ENCODE measurements around the gene AWAT1.

Gene AWAT1

DNA sequence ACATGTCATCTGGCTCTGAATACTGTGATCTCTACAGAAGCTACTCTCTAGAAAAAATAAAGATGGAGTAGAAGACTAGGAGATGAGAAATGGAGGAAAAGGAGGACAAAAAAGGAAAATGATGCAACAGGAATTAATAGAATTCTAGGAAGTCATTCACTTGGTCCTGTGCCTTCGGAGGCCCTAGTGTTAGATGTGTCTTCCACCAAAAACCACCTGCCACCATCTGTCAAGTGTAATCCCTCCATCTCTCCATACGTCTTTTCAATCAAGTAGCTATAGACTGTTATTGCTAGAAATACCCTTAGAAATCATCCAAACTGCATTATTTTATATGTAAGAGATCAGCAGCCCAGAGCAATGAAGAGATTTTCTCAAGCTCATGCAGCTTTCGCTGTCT lies 44.6 kb downstream of the AWAT1 start:
- no peak for TF ChIP-seq JUND (IDR thresholded peaks at IDR 0.05; ENCODE audit: low read depth)
- in situ Hi-C loops (cut with HindIII; ENCODE audit: low pct_unique_long_range_greater_than_20kb, low sequenced_read_pairs) = no loop called here
- no peak for DNase-seq (ENCODE audit: low read depth in 1 of 2, low spot score in 1 of 2)

DNA sequence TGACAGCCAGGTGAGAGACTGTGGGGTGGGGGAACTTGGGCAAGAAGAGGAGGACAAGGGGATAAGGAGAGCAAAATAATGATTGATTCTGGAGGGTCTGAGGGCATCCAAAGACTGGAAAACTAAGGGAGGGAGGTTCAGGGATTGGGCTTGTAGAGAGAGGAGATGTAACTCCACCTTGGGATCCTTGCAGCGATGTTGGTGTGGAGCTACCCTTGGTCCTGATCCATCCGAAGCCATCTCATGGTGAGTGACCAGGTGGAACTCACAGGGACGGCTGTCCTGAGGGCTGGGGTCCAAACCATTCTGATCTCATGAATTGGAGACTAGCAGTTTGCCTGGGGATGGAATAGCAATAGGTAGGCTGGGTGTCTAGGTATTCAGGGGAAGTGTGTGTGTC lies 46.1 kb downstream of the AWAT1 start:
- no peak for DNase-seq (ENCODE audit: low read depth in 1 of 2, low spot score in 1 of 2)
- TF ChIP-seq JUND (IDR thresholded peaks at IDR 0.05; ENCODE audit: low read depth) = no peak
- in situ Hi-C loops (cut with HindIII; ENCODE audit: low pct_unique_long_range_greater_than_20kb, low sequenced_read_pairs) = no loop called here

DNA sequence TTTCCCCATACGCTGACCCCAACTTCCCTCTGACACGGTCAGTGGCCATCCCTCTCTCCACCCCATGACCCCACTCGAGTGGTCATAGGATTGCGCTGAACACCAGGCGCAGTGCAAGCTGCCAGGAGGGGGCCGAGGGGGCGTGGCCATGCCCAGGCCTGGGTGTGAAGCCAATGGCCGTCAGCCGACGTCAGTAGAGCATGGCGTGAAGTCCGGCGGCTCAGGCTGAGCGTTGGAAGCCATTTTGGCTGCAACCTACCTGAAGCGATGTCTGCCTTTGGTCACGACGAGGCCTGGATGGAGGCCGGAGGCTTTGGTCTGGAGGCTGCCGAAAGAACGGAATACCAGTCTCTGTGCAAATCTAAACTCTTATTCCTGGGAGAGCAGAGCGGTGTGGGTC lies 47.5 kb downstream of the AWAT1 start, which contains the start of gene RAB41:
RAB41 (plus strand) TSS at position 222 of the 400 bp plus-strand sequence; CDS start at position 268, 46 bp downstream.
- in situ Hi-C loops (cut with HindIII; ENCODE audit: low pct_unique_long_range_greater_than_20kb, low sequenced_read_pairs) = no loop called here
- no peak for TF ChIP-seq JUND (IDR thresholded peaks at IDR 0.05; ENCODE audit: low read depth)
- DNase-seq (ENCODE audit: low read depth in 1 of 2, low spot score in 1 of 2) = no peak

DNA sequence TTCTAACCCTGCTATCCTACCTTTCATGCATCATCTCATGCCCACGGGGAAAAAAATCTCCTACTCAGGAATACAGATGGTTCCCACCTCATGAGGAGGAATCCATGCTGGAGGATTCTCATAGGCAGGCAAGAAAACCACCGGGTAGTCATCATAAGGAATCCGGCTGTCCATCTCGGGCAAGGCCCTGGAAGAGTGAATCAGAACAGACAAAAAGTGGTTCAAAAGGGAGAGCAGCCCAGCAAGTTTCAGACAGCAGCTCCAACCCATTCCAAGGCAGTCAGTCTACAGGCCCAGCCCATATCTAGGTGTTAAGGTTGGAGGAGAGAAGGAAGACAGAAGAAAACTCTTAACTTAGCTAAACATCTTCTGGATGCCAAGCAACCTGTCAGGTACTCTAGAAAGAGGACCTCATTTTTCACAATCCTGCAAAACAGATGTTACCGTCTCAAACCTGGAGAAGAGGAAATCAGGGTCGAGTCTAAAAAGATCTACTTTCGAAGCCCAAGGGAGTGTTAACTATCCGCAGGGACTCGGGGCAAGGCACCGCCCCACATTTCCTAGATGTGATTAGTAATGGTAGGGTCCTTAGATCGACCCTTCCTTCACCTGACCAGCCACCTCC lies 54.8 kb downstream of the AWAT1 start:
- in situ Hi-C loops (cut with HindIII; ENCODE audit: low pct_unique_long_range_greater_than_20kb, low sequenced_read_pairs) = no loop called here
- no peak for DNase-seq (ENCODE audit: low read depth in 1 of 2, low spot score in 1 of 2)

More for the DNA sequence above, 54.8 kb downstream of the AWAT1 start:
- TF ChIP-seq JUND (IDR thresholded peaks at IDR 0.05; ENCODE audit: low read depth) = no peak

All from T47D (cell line).